Measurements from ENCODE around the gene NPTX2. TPM values are rescaled to one million over a fixed set of nuclear protein-coding genes. Genes with fewer than 3 reads are reported as not detected.

NPTX2 gene
- total RNA-seq, 1 experiment from 2014 or later = 10.9 TPM

DNA sequence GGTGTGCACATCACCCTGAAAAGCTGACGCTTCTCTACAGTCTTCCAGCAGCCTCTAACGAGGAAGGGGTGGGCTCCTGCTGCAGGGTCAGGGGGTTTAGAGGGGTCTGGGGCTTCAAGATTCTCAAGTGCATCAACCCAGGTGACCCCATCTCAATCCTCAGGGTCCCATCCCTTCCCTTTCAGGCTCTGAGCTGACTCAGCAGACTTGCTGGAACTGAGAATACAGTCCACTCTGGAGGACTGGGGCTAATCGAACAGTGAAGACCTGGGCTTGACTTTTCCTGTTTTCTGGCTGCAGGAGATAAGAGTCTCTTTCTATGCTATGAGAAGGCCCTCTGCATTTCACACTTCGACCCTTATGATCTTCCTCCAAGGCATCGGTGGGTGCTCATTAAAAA is 22.3 kb upstream of the NPTX2 start (continued):
- TF ChIP-seq, protein P1, sequence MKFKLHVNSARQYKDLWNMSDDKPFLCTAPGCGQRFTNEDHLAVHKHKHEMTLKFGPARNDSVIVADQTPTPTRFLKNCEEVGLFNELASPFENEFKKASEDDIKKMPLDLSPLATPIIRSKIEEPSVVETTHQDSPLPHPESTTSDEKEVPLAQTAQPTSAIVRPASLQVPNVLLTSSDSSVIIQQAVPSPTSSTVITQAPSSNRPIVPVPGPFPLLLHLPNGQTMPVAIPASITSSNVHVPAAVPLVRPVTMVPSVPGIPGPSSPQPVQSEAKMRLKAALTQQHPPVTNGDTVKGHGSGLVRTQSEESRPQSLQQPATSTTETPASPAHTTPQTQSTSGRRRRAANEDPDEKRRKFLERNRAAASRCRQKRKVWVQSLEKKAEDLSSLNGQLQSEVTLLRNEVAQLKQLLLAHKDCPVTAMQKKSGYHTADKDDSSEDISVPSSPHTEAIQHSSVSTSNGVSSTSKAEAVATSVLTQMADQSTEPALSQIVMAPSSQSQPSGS (CRISPR knock-in tag; IDR thresholded peaks at IDR 0.05; ENCODE audit: borderline replicate concordance, low read depth) = no peak
- TF ChIP-seq, protein P2, sequence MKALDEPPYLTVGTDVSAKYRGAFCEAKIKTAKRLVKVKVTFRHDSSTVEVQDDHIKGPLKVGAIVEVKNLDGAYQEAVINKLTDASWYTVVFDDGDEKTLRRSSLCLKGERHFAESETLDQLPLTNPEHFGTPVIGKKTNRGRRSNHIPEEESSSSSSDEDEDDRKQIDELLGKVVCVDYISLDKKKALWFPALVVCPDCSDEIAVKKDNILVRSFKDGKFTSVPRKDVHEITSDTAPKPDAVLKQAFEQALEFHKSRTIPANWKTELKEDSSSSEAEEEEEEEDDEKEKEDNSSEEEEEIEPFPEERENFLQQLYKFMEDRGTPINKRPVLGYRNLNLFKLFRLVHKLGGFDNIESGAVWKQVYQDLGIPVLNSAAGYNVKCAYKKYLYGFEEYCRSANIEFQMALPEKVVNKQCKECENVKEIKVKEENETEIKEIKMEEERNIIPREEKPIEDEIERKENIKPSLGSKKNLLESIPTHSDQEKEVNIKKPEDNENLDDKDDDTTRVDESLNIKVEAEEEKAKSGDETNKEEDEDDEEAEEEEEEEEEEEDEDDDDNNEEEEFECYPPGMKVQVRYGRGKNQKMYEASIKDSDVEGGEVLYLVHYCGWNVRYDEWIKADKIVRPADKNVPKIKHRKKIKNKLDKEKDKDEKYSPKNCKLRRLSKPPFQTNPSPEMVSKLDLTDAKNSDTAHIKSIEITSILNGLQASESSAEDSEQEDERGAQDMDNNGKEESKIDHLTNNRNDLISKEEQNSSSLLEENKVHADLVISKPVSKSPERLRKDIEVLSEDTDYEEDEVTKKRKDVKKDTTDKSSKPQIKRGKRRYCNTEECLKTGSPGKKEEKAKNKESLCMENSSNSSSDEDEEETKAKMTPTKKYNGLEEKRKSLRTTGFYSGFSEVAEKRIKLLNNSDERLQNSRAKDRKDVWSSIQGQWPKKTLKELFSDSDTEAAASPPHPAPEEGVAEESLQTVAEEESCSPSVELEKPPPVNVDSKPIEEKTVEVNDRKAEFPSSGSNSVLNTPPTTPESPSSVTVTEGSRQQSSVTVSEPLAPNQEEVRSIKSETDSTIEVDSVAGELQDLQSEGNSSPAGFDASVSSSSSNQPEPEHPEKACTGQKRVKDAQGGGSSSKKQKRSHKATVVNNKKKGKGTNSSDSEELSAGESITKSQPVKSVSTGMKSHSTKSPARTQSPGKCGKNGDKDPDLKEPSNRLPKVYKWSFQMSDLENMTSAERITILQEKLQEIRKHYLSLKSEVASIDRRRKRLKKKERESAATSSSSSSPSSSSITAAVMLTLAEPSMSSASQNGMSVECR (CRISPR knock-in tag; IDR thresholded peaks at IDR 0.05; ENCODE audit: borderline replicate concordance) = no peak
- TF ChIP-seq ZNF317 (CRISPR knock-in tag; IDR thresholded peaks at IDR 0.05; ENCODE audit: borderline replicate concordance, low read depth) (no peak), FOXK1 (CRISPR knock-in tag; IDR thresholded peaks at IDR 0.05) (no peak), NR2C2 (CRISPR knock-in tag; IDR thresholded peaks at IDR 0.05) (no peak), ZNF671 (CRISPR knock-in tag; IDR thresholded peaks at IDR 0.05) (no peak), TEAD4 (CRISPR knock-in tag; IDR thresholded peaks at IDR 0.05) (no peak)
- TF ChIP-seq, protein P3, sequence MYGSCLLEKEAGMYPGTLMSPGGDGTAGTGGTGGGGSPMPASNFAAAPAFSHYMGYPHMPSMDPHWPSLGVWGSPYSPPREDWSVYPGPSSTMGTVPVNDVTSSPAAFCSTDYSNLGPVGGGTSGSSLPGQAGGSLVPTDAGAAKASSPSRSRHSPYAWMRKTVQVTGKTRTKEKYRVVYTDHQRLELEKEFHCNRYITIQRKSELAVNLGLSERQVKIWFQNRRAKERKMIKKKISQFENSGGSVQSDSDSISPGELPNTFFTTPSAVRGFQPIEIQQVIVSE (CRISPR knock-in tag; IDR thresholded peaks at IDR 0.05; ENCODE audit: borderline replicate concordance) = no peak
- TF ChIP-seq, protein P4, sequence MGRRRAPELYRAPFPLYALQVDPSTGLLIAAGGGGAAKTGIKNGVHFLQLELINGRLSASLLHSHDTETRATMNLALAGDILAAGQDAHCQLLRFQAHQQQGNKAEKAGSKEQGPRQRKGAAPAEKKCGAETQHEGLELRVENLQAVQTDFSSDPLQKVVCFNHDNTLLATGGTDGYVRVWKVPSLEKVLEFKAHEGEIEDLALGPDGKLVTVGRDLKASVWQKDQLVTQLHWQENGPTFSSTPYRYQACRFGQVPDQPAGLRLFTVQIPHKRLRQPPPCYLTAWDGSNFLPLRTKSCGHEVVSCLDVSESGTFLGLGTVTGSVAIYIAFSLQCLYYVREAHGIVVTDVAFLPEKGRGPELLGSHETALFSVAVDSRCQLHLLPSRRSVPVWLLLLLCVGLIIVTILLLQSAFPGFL (CRISPR knock-in tag; IDR thresholded peaks at IDR 0.05; ENCODE audit: borderline replicate concordance) = no peak

DNA sequence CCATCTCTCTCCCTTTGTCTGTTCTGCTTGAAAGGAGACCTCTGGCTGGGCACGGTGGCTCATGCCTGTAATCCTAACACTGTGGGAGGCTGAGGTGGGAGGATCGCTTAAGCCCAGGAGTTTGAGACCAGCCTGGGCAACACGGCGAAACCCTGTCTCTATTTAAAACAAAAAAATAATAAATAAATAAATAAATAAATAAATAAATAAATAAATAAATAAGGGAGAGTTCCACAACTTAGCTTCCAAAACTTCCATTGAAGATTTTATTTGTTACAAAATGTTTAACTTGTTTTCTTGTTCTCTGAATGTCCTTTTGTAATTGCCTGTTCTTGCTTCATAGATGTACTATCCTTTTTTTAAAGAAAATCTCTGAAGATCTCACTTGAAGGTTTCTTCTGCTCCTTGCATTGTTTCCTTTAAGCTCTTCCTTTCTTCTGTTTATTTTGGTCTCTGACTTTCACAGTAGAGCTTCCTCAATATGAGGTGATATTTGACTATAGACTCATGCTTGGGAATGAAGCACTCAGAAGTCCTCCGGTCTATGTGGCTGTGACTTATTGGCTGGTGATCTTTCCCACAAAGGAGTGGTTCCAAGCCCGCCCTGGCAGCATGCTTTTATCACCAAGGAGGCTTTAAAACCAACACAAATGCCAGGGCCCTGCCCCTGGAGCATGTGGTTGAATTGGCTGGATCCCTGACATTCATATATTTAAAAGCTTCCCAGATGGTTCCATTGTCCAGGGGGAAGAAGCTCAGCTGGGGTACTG is 18.1 kb upstream of the NPTX2 start:
- Mint-ChIP-seq H3K9me3 (no peaks in the 10 kb centered on the region), H3K4me1 (no peaks in the 10 kb centered on the region), H3K36me3 (no peaks in the 10 kb centered on the region), H3K4me3 (no peak overlapping the region), H3K27me3 (ENCODE audit: low read depth) (peaks cover 2% of the 10 kb centered on the region; the same call in 1 of the 2 replicates), H3K27ac (no peak overlapping the region)
- ChIA-PET POLR2A (interaction anchor here (1.3 kb wide), 1 partner anchor 18 kb away, joined by 4 read pairs; the partner anchor contains the start of gene NPTX2), CTCF (interaction anchor here (1.5 kb wide), 1 partner anchor 18 kb away, joined by 4 read pairs; the partner anchor contains the start of gene NPTX2)
- TF ChIP-seq, protein P5, sequence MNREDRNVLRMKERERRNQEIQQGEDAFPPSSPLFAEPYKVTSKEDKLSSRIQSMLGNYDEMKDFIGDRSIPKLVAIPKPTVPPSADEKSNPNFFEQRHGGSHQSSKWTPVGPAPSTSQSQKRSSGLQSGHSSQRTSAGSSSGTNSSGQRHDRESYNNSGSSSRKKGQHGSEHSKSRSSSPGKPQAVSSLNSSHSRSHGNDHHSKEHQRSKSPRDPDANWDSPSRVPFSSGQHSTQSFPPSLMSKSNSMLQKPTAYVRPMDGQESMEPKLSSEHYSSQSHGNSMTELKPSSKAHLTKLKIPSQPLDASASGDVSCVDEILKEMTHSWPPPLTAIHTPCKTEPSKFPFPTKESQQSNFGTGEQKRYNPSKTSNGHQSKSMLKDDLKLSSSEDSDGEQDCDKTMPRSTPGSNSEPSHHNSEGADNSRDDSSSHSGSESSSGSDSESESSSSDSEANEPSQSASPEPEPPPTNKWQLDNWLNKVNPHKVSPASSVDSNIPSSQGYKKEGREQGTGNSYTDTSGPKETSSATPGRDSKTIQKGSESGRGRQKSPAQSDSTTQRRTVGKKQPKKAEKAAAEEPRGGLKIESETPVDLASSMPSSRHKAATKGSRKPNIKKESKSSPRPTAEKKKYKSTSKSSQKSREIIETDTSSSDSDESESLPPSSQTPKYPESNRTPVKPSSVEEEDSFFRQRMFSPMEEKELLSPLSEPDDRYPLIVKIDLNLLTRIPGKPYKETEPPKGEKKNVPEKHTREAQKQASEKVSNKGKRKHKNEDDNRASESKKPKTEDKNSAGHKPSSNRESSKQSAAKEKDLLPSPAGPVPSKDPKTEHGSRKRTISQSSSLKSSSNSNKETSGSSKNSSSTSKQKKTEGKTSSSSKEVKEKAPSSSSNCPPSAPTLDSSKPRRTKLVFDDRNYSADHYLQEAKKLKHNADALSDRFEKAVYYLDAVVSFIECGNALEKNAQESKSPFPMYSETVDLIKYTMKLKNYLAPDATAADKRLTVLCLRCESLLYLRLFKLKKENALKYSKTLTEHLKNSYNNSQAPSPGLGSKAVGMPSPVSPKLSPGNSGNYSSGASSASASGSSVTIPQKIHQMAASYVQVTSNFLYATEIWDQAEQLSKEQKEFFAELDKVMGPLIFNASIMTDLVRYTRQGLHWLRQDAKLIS (CRISPR knock-in tag; IDR thresholded peaks at IDR 0.05; ENCODE audit: borderline replicate concordance) = no peak
- TF ChIP-seq, protein P6, sequence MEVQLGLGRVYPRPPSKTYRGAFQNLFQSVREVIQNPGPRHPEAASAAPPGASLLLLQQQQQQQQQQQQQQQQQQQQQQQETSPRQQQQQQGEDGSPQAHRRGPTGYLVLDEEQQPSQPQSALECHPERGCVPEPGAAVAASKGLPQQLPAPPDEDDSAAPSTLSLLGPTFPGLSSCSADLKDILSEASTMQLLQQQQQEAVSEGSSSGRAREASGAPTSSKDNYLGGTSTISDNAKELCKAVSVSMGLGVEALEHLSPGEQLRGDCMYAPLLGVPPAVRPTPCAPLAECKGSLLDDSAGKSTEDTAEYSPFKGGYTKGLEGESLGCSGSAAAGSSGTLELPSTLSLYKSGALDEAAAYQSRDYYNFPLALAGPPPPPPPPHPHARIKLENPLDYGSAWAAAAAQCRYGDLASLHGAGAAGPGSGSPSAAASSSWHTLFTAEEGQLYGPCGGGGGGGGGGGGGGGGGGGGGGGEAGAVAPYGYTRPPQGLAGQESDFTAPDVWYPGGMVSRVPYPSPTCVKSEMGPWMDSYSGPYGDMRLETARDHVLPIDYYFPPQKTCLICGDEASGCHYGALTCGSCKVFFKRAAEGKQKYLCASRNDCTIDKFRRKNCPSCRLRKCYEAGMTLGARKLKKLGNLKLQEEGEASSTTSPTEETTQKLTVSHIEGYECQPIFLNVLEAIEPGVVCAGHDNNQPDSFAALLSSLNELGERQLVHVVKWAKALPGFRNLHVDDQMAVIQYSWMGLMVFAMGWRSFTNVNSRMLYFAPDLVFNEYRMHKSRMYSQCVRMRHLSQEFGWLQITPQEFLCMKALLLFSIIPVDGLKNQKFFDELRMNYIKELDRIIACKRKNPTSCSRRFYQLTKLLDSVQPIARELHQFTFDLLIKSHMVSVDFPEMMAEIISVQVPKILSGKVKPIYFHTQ (CRISPR knock-in tag; IDR thresholded peaks at IDR 0.05) = no peak
- no peak for TF ChIP-seq ZNF396 (CRISPR knock-in tag; IDR thresholded peaks at IDR 0.05; ENCODE audit: borderline replicate concordance)
- TF ChIP-seq, protein P7, sequence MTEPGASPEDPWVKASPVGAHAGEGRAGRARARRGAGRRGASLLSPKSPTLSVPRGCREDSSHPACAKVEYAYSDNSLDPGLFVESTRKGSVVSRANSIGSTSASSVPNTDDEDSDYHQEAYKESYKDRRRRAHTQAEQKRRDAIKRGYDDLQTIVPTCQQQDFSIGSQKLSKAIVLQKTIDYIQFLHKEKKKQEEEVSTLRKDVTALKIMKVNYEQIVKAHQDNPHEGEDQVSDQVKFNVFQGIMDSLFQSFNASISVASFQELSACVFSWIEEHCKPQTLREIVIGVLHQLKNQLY (CRISPR knock-in tag; IDR thresholded peaks at IDR 0.05) = no peak
- DNase-seq (ENCODE audit: low spot score) (no peak), ATAC-seq (no peak)

Data from WTC11 (cell line).